Trophoblast cell (in vitro differentiated cells and primary cell): ENCODE data around the gene PCK1.

ENCODE experiments used
- DNase-seq, 2 donors: peaks; one replicate each; pipeline ENCODE4 v3.0.0-alpha.2; 2016
- H2AFZ ChIP-seq: 2 replicates; pipeline ENCODE4 v1.6.1; 2013; ENCODE audit warnings: low read length, moderate library complexity, mild to moderate bottlenecking; ENCODE audit not compliant: insufficient read depth, poor library complexity
- H2AK5ac ChIP-seq: 2 replicates; pipeline ENCODE4 v1.6.1; 2013; ENCODE audit warnings: mild to moderate bottlenecking, low read length
- H2BK120ac ChIP-seq: 2 replicates; pipeline ENCODE4 v1.6.1; 2013; ENCODE audit warnings: low read length, mild to moderate bottlenecking, moderate library complexity; ENCODE audit not compliant: insufficient read depth, poor library complexity
- H2BK12ac ChIP-seq: 2 replicates; pipeline ENCODE4 v1.6.1; 2013; ENCODE audit warnings: mild to moderate bottlenecking, low read length, moderate library complexity
- H2BK5ac ChIP-seq: 2 replicates; pipeline ENCODE4 v1.6.1; 2013; ENCODE audit warnings: low read length, low read depth, moderate library complexity, mild to moderate bottlenecking; ENCODE audit not compliant: poor library complexity
- H3K14ac ChIP-seq: 2 replicates; pipeline ENCODE4 v1.6.1; 2013; ENCODE audit warnings: mild to moderate bottlenecking, low read length
- H3K18ac ChIP-seq: 2 replicates; pipeline ENCODE4 v1.6.1; 2013; ENCODE audit warnings: mild to moderate bottlenecking, low read length
- H3K23ac ChIP-seq: 2 replicates; pipeline ENCODE4 v1.6.1; 2013; ENCODE audit warnings: low read length
- H3K27ac ChIP-seq: 2 replicates; pipeline ENCODE4 v1.5.1; 2013; ENCODE audit warnings: low read depth, mild to moderate bottlenecking, inconsistent platforms, low read length, moderate library complexity
- H3K27me3 ChIP-seq: 2 replicates; pipeline ENCODE4 v1.6.1; 2013; ENCODE audit warnings: inconsistent platforms, mild to moderate bottlenecking, low read length, moderate library complexity; ENCODE audit not compliant: insufficient read depth
- H3K36me3 ChIP-seq, 2 experiments: 1 replicate in 1 of 2; 2 replicates in 1 of 2; pipeline ENCODE4 v1.6.1; 2013; ENCODE audit warnings: low read length in 2 of 2, mild to moderate bottlenecking in 2 of 2, moderate library complexity in 1 of 2; ENCODE audit not compliant: insufficient read depth in 2 of 2, control insufficient read depth in 1 of 2
- H3K4ac ChIP-seq: 2 replicates; pipeline ENCODE4 v1.6.1; 2013; ENCODE audit warnings: low read depth, mild to moderate bottlenecking, low read length, moderate library complexity
- H3K4me1 ChIP-seq, 2 experiments: 1 replicate in 1 of 2; 2 replicates in 1 of 2; pipeline ENCODE4 v1.6.1; 2013; ENCODE audit warnings: low read length in 2 of 2, mild to moderate bottlenecking in 2 of 2, moderate library complexity in 1 of 2; ENCODE audit not compliant: insufficient read depth in 2 of 2, control insufficient read depth in 1 of 2
- H3K4me2 ChIP-seq: 2 replicates; pipeline ENCODE4 v1.6.1; 2013; ENCODE audit warnings: inconsistent platforms, mild to moderate bottlenecking, low read length, moderate library complexity
- H3K4me3 ChIP-seq: 2 replicates; pipeline ENCODE4 v1.5.1; 2013; ENCODE audit warnings: mild to moderate bottlenecking, low read depth, low read length, inconsistent platforms
- H3K79me1 ChIP-seq: one replicate; pipeline ENCODE4 v1.6.1; 2013; ENCODE audit warnings: low read length
- H3K79me2 ChIP-seq: 2 replicates; pipeline ENCODE4 v1.6.1; 2013; ENCODE audit warnings: low read length, mild to moderate bottlenecking; ENCODE audit not compliant: control insufficient read depth, insufficient read depth, poor library complexity
- H3K9ac ChIP-seq: 2 replicates; pipeline ENCODE4 v1.6.1; 2013; ENCODE audit warnings: mild to moderate bottlenecking, low read length
- H3K9me3 ChIP-seq: 2 replicates; pipeline ENCODE4 v1.6.1; 2013; ENCODE audit warnings: low read depth, mild to moderate bottlenecking, control low read depth, inconsistent platforms, low read length; ENCODE audit not compliant: insufficient read depth
- H4K12ac ChIP-seq: 2 replicates; pipeline ENCODE4 v1.6.1; 2013; ENCODE audit warnings: low read depth, mild to moderate bottlenecking, low read length, moderate library complexity
- H4K8ac ChIP-seq: 2 replicates; pipeline ENCODE4 v1.6.1; 2013; ENCODE audit warnings: low read depth, mild to moderate bottlenecking, low read length, moderate library complexity
- H4K91ac ChIP-seq: one replicate; pipeline ENCODE4 v1.6.1; 2013; ENCODE audit warnings: low read depth, mild to moderate bottlenecking, low read length, moderate library complexity
- WGBS: extraction: QIAGEN DNeasy Blood & Tissue Kit; methylation state at CpG from one replicate; pipeline ENCODE4 v1.1.7; 2013; ENCODE audit warnings: missing lambda C conversion rate; ENCODE audit not compliant: insufficient read length, insufficient coverage; ENCODE audit errors: extremely low coverage; 5-methylcytosine and 5-hydroxymethylcytosine counted together

PCK1 gene

GRCh38 chr20:57559658-57560553 lies 1.0 kb upstream of the PCK1 start:
- H3K79me1 ChIP-seq, result no peaks in the 10 kb centered on the region
- H3K36me3 ChIP-seq, result no peaks in the 10 kb centered on the region
- no peak overlapping the region for H3K9ac ChIP-seq
- H2AK5ac ChIP-seq, result no peak overlapping the region
- no peak overlapping the region for H3K4me2 ChIP-seq
- no peak overlapping the region for H3K4ac ChIP-seq
- no peak overlapping the region for H4K91ac ChIP-seq
- H3K79me2 ChIP-seq, result no peaks in the 10 kb centered on the region
- no peak overlapping the region for H2BK12ac ChIP-seq
- H3K18ac ChIP-seq, result no peak overlapping the region
- no peak overlapping the region for H2BK5ac ChIP-seq
- H3K9me3 ChIP-seq, result peaks cover 6% of the 10 kb centered on the region
- no peak overlapping the region for H2BK120ac ChIP-seq
- no peak overlapping the region for H4K8ac ChIP-seq
- H3K27ac ChIP-seq, result no peak overlapping the region
- H2AFZ ChIP-seq, result no peak overlapping the region
- no peak for DNase-seq
- no peak overlapping the region for H3K23ac ChIP-seq
- no peaks in the 10 kb centered on the region for H3K27me3 ChIP-seq
- no peak overlapping the region for H3K14ac ChIP-seq
- no peaks in the 10 kb centered on the region for H3K4me1 ChIP-seq
- no CpG with 5 or more reads among the region's 8 CpGs for WGBS
- no peak overlapping the region for H4K12ac ChIP-seq
- H3K4me3 ChIP-seq, result no peak overlapping the region

DNA sequence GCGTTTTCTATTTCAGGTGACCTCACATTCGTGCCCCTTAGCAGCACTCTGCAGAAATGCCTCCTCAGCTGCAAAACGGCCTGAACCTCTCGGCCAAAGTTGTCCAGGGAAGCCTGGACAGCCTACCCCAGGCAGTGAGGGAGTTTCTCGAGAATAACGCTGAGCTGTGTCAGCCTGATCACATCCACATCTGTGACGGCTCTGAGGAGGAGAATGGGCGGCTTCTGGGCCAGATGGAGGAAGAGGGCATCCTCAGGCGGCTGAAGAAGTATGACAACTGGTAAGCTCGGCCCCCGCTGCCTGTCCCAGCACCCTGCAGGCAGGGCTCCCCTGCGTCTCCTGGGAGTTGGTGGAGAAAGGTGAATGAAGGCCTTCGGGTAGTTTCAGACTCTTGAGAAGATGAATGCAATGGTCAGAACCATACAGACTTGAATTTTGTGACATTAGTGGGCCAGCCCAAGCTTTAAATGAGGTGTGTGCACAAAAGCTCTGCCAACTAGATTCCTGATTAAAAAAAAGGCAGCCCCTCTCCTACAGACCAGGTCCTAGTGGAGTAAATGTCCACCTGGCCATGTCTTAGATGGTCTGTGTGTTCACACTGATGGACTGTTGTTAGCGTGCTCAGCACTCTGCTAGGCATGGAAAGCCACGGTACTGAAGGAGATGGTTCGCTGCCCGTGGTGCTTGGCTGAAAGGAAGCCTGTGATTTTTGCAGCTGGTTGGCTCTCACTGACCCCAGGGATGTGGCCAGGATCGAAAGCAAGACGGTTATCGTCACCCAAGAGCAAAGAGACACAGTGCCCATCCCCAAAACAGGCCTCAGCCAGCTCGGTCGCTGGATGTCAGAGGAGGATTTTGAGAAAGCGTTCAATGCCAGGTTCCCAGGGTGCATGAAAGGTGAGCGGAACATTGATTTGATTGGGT lies 708 bp downstream of the PCK1 start:
- no peaks in the 10 kb centered on the region for H3K27me3 ChIP-seq
- H3K4me2 ChIP-seq, result no peak overlapping the region
- no peak overlapping the region for H3K18ac ChIP-seq
- H2AK5ac ChIP-seq, result no peak overlapping the region
- no peak overlapping the region for H4K12ac ChIP-seq
- no peak overlapping the region for H4K91ac ChIP-seq
- no peak overlapping the region for H2BK5ac ChIP-seq
- no peak overlapping the region for H2BK12ac ChIP-seq
- no peak for DNase-seq
- H3K27ac ChIP-seq, result no peak overlapping the region
- no peak overlapping the region for H3K4me3 ChIP-seq
- peaks cover 6% of the 10 kb centered on the region for H3K9me3 ChIP-seq
- WGBS, result no CpG with 5 or more reads among the region's 24 CpGs
- H3K79me2 ChIP-seq, result no peaks in the 10 kb centered on the region
- no peaks in the 10 kb centered on the region for H3K79me1 ChIP-seq
- H3K9ac ChIP-seq, result no peak overlapping the region
- no peak overlapping the region for H4K8ac ChIP-seq
- no peaks in the 10 kb centered on the region for H3K36me3 ChIP-seq
- no peak overlapping the region for H3K4ac ChIP-seq
- no peak overlapping the region for H2BK120ac ChIP-seq
- H3K4me1 ChIP-seq, result no peaks in the 10 kb centered on the region
- H3K14ac ChIP-seq, result no peak overlapping the region
- H2AFZ ChIP-seq, result no peak overlapping the region
- H3K23ac ChIP-seq, result no peak overlapping the region

- Histone ChIP-seq H3K79me2 (no peaks in the 10 kb centered on the region), H3K4ac (no peak overlapping the region), H2AFZ (no peak overlapping the region), H3K14ac (no peak overlapping the region), H3K36me3 (no peaks in the 10 kb centered on the region), H4K8ac (no peak overlapping the region), H3K27me3 (no peaks in the 10 kb centered on the region), H3K4me3 (no peak overlapping the region), H4K12ac (no peak overlapping the region), H3K9me3 (peaks cover 2% of the 10 kb centered on the region), H2BK12ac (no peak overlapping the region), H2BK5ac (no peak overlapping the region), H3K23ac (no peak overlapping the region), H4K91ac (no peak overlapping the region), H3K9ac (no peak overlapping the region), H2BK120ac (no peak overlapping the region), H3K27ac (no peak overlapping the region), H2AK5ac (no peak overlapping the region), H3K4me1 (no peaks in the 10 kb centered on the region), H3K18ac (no peak overlapping the region), H3K4me2 (no peak overlapping the region), H3K79me1 (no peaks in the 10 kb centered on the region)
- DNase-seq, result no peak
- WGBS, result no CpG with 5 or more reads among the region's 35 CpGs
Observed at GRCh38 chr20:57562541-57563465, 1.9 kb downstream of the PCK1 start.

GRCh38 chr20:57563522-57563921 lies 2.6 kb downstream of the PCK1 start:
- H3K9me3 ChIP-seq, result peaks cover 2% of the 10 kb centered on the region
- H3K4me2 ChIP-seq, result no peak overlapping the region
- no peak overlapping the region for H2AFZ ChIP-seq
- no peak overlapping the region for H2BK12ac ChIP-seq
- H3K9ac ChIP-seq, result no peak overlapping the region
- no peak overlapping the region for H4K91ac ChIP-seq
- no peak overlapping the region for H2AK5ac ChIP-seq
- H2BK120ac ChIP-seq, result no peak overlapping the region
- no CpG with 5 or more reads among the region's 12 CpGs for WGBS
- no peak overlapping the region for H3K14ac ChIP-seq
- H3K23ac ChIP-seq, result no peak overlapping the region
- DNase-seq, result no peak
- no peak overlapping the region for H4K8ac ChIP-seq
- H3K4ac ChIP-seq, result no peak overlapping the region
- H2BK5ac ChIP-seq, result no peak overlapping the region
- no peaks in the 10 kb centered on the region for H3K79me1 ChIP-seq
- H3K79me2 ChIP-seq, result no peaks in the 10 kb centered on the region
- H3K18ac ChIP-seq, result no peak overlapping the region
- H3K27ac ChIP-seq, result no peak overlapping the region
- no peak overlapping the region for H4K12ac ChIP-seq
- no peaks in the 10 kb centered on the region for H3K36me3 ChIP-seq
- H3K27me3 ChIP-seq, result no peaks in the 10 kb centered on the region
- H3K4me1 ChIP-seq, result no peaks in the 10 kb centered on the region
- H3K4me3 ChIP-seq, result no peak overlapping the region
